ENCODE measurements around the gene SECTM1.
"Not testable (repeated sequence)": the region's sequence is repeated elsewhere in the genome, so short reads cannot be mapped to it uniquely, and the experiment has no call there.

The SECTM1 gene

DNA sequence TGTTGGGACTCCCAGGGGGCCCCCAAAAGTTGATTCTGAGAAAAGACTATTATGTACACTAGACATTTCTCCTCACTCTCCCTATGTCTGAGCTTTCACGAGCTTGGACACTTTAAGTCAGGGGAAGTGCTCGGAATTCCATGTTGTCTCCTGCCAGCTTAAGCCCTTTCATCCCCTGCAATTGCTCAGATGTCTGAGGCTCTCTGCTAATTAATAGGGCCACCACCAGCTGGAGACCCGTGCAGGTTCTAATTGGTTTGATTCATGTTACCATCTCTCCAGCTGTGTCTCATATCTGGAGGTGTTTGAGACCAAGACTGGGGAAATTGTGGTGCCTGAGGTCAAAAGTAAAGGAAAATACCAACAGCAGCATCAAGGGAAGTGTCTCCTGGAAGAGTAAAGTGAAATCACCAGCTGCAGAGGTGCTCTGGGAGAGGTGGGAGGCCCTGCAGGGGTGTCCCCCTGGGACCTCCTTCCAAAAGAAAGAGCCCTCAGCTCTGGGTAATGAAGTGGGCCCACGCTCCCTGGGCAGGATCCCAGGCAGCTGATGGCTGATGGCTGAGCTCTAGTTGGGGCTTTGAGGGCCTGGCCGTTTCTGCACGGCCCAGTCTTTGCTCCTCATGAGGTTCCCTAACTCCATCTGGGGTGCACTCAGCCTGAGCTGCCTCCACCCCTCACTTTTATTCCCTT lies 32.2 kb upstream of the SECTM1 start:
- Histone ChIP-seq H3K27ac (ENCODE audit: low read length) (no peak overlapping the region), H3K27me3 (ENCODE audit: low read depth, low read length) (peaks cover 4% of the 10 kb centered on the region), H3K4me1 (ENCODE audit: control insufficient read depth in 1 of 2, insufficient read depth in 2 of 2, low read length in 2 of 2) (peaks cover 0 to 6% of the 10 kb centered on the region in 2 donors), H3K9me3 (ENCODE audit: control insufficient read depth in 1 of 2, low read length in 2 of 2) (no peaks in the 10 kb centered on the region), H3K36me3 (ENCODE audit: control insufficient read depth in 1 of 2, insufficient read depth in 2 of 2, low read length in 2 of 2) (no peaks in the 10 kb centered on the region), H3K4me3 (ENCODE audit: low read depth in 1 of 2, low read length in 2 of 2) (no peak overlapping the region)

DNA sequence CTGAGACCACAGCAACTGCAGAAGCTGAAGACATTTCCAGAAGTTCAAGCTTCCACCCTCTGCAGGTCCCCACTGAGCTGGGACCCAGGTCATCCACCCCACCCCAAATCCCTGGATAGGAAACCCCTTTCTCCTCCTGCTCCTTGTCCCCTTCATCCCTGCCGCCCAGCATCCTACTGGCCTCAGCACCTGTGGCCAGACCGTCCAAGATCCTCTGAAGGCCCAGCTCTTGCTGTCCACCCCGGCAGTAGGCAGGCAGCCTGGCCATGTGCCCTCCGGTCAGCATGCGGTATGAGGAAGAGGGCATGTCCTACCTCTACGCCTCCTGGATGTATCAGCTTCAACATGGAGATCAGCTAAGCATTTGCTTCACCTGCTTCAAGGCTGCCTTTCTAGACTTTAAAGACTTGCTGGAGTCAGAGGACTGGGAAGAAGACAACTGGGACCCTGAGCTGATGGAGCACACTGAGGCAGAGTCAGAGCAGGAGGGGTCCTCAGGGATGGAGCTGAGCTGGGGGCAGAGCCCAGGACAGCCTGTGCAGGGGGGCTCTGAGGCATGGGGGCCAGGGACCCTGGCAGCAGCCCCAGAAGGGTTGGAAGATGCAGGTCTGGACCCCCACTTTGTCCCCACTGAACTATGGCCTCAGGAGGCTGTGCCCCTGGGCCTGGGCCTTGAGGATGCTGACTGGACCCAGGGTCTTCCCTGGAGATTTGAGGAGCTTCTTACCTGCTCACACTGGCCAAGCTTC lies 28.5 kb upstream of the SECTM1 start:
- Histone ChIP-seq H3K27ac (ENCODE audit: low read length) (no peak overlapping the region), H3K4me3 (ENCODE audit: low read depth in 1 of 2, low read length in 2 of 2) (no peak overlapping the region), H3K36me3 (ENCODE audit: control insufficient read depth in 1 of 2, insufficient read depth in 2 of 2, low read length in 2 of 2) (no peaks in the 10 kb centered on the region), H3K27me3 (ENCODE audit: low read depth, low read length) (peaks cover under 1% of the 10 kb centered on the region), H3K9me3 (ENCODE audit: control insufficient read depth in 1 of 2, low read length in 2 of 2) (no peaks in the 10 kb centered on the region), H3K4me1 (ENCODE audit: control insufficient read depth in 1 of 2, insufficient read depth in 2 of 2, low read length in 2 of 2) (no peaks in the 10 kb centered on the region)

DNA sequence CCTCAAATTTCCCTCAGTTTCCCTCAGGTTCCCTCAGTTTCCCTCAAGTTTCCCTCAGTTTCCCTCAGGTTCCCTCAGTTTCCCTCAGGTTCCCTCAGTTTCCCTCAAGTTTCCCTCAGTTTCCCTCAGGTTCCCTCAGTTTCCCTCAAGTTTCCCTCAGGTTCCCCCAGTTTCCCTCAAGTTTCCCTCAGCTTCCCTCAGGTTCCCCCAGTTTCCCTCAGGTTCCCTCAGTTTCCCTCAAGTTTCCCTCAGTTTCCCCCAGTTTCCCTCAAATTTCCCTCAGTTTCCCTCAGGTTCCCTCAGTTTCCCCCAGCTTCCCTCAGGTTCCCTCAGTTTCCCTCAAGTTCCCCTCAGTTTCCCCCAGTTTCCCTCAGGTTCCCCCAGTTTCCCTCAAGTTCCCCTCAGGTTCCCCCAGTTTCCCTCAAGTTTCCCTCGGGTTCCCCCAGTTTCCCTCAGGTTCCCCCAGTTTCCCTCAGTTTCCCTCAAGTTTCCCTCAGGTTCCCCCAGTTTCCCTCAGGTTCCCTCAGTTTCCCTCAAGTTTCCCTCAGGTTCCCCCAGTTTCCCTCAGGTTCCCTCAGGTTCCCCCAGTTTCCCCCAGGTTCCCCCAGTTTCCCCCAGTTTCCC lies 26.0 kb upstream of the SECTM1 start:
- H3K36me3 ChIP-seq (ENCODE audit: control insufficient read depth in 1 of 2, insufficient read depth in 2 of 2, low read length in 2 of 2); H3K9me3 ChIP-seq (ENCODE audit: control insufficient read depth in 1 of 2, low read length in 2 of 2); H3K27ac ChIP-seq (ENCODE audit: low read length); H3K4me1 ChIP-seq (ENCODE audit: control insufficient read depth in 1 of 2, insufficient read depth in 2 of 2, low read length in 2 of 2); H3K4me3 ChIP-seq (ENCODE audit: low read depth in 1 of 2, low read length in 2 of 2); H3K27me3 ChIP-seq (ENCODE audit: low read depth, low read length): not testable (repeated sequence)

DNA sequence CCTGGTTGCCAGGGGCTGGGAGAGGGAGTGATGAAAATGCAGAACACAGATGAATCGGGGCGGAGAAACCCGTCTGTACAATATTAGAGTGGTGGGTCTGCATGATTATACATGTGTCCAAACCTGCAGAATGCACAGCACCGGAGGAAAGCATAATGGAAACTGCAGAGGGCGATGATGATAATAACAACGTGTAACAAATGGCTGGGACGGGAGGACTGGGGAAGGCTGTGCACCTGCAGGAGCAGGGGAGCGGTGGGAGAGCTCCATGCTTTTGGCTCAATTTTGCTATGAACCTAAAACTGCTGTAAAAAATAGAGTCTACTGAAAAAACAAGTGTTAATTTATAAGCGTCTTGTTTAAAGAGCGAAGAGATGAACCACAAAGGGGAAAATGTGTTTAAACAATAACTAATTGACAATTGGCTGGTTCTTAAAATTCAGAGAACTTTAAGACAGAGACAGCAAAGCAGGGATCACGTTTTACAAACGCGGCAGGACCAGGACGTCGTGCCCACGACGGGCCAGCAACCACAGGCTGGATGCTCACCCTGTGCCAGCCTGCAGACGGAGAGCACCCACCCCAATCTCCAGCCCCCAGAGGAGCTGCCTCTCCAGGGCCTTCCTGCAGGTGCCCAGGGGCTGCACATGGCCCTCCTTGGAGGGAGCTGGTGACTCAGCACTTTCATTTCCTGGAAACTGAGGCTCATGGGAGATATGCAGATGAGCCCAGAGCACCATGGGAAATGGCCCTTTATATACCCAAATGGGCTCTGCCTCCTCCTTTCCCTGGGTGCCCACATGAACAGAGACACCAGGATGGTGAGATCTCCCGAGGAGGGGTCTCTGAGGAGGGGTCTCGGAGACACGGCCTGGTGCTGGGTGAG lies 25.1 kb upstream of the SECTM1 start, which contains the start of gene TEX19:
TEX19 (plus strand) TSS at position 783 of the 886 bp plus-strand sequence. CDS start 2,904 bp downstream, outside the sequence.
- H3K36me3 ChIP-seq (ENCODE audit: control insufficient read depth in 1 of 2, insufficient read depth in 2 of 2, low read length in 2 of 2): no peaks in the 10 kb centered on the region
- peaks cover 6% of the 10 kb centered on the region for H3K27me3 ChIP-seq (ENCODE audit: low read depth, low read length)
- no peak within 1 kb of the TSS for H3K27ac ChIP-seq (ENCODE audit: low read length)
- no peaks in the 10 kb centered on the region for H3K9me3 ChIP-seq (ENCODE audit: control insufficient read depth in 1 of 2, low read length in 2 of 2)
- peaks cover 0 to 8% of the 10 kb centered on the region in 2 donors for H3K4me1 ChIP-seq (ENCODE audit: control insufficient read depth in 1 of 2, insufficient read depth in 2 of 2, low read length in 2 of 2)
- no peak within 1 kb of the TSS for H3K4me3 ChIP-seq (ENCODE audit: low read depth in 1 of 2, low read length in 2 of 2)

DNA sequence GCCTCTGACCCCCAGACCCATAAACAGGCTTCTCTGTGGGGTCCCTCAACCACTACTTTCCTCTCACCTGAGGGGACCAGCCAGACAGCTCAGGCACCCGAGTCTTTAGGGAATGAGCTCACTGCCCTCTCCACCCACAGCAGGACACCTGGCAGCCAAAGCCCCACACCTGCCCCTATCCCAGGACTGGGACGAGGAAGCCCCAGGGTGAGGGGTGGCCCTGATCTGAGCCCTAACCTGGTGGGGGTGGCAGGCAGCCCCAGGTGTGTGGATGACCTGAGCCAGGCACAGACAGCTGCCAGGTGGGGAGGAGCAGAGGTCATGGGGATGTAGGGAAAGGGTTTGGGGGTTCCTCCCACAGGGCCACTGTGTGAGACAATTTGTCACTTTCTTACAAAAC lies 23.8 kb upstream of the SECTM1 start:
- Histone ChIP-seq H3K27me3 (ENCODE audit: low read depth, low read length) (peaks cover 6% of the 10 kb centered on the region), H3K36me3 (ENCODE audit: control insufficient read depth in 1 of 2, insufficient read depth in 2 of 2, low read length in 2 of 2) (no peaks in the 10 kb centered on the region), H3K27ac (ENCODE audit: low read length) (no peak overlapping the region), H3K4me1 (ENCODE audit: control insufficient read depth in 1 of 2, insufficient read depth in 2 of 2, low read length in 2 of 2) (peaks cover 0 to 8% of the 10 kb centered on the region in 2 donors), H3K4me3 (ENCODE audit: low read depth in 1 of 2, low read length in 2 of 2) (no peak overlapping the region), H3K9me3 (ENCODE audit: control insufficient read depth in 1 of 2, low read length in 2 of 2) (no peaks in the 10 kb centered on the region)

DNA sequence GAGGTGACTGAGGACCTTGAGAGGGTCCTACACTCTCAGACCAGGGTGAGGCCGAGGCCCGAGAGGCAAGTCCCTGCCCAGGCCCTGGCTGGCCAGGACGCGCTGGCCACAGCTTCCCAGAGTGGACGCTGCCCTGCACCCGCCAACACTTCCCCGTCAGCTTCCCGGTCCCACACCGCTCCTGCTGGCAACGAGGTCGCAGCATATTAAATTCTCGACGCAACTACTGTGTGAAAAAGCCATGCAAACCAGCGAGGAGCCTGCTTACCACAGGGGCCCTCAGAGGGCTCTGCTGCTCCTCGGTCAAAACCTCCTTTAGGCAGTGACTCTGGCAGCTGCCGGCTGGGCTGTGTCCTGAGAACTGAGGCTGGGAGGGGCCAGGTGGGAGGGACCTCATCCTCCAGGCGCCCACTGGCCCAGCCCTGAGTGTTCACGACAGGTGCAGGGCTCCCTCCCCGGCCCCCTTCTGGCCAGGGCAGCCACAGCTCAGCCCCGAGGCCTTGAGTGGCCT lies 23.3 kb upstream of the SECTM1 start:
- Histone ChIP-seq H3K9me3 (ENCODE audit: control insufficient read depth in 1 of 2, low read length in 2 of 2) (no peaks in the 10 kb centered on the region), H3K27me3 (ENCODE audit: low read depth, low read length) (peaks cover 6% of the 10 kb centered on the region), H3K4me3 (ENCODE audit: low read depth in 1 of 2, low read length in 2 of 2) (no peak overlapping the region), H3K36me3 (ENCODE audit: control insufficient read depth in 1 of 2, insufficient read depth in 2 of 2, low read length in 2 of 2) (no peaks in the 10 kb centered on the region), H3K27ac (ENCODE audit: low read length) (no peak overlapping the region), H3K4me1 (ENCODE audit: control insufficient read depth in 1 of 2, insufficient read depth in 2 of 2, low read length in 2 of 2) (peaks cover 0 to 10% of the 10 kb centered on the region in 2 donors)

DNA sequence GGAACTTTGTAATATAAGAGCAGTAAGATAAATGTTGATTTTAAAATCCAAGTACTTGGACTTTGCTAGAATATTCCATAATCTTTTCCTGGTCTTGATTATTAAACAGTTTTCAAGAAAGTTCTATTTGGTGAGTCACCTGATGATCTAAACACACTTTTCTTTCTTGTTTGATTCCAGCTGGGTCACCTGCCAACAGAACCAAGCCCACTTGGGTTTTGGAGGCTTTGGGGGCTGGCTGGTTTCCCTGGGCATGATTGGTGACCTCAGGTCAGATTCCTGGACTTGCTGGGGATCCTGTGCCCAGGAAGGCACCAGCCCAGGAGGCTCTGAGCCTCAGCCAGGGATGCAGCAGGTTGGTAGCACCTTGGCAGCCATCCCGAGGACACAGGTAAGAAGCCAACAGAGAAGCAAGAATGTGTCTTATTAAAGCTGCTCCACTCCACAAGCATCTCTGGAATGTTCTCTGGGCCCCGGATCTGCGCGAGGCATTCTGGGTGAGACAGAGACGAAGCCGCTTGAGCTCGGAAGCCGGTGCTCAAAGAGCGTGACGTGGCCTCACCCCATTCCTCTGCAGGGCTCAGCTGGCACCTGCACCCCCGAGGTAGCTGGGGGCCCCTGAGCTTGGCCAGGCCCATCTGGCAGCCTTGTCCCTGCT lies 22.3 kb upstream of the SECTM1 start:
- no peaks in the 10 kb centered on the region for H3K9me3 ChIP-seq (ENCODE audit: control insufficient read depth in 1 of 2, low read length in 2 of 2)
- no peak overlapping the region for H3K27ac ChIP-seq (ENCODE audit: low read length)
- peaks cover 6% of the 10 kb centered on the region for H3K27me3 ChIP-seq (ENCODE audit: low read depth, low read length)
- no peaks in the 10 kb centered on the region for H3K36me3 ChIP-seq (ENCODE audit: control insufficient read depth in 1 of 2, insufficient read depth in 2 of 2, low read length in 2 of 2)
- peaks cover 0 to 14% of the 10 kb centered on the region in 2 donors for H3K4me1 ChIP-seq (ENCODE audit: control insufficient read depth in 1 of 2, insufficient read depth in 2 of 2, low read length in 2 of 2)
- H3K4me3 ChIP-seq (ENCODE audit: low read depth in 1 of 2, low read length in 2 of 2): no peak overlapping the region

DNA sequence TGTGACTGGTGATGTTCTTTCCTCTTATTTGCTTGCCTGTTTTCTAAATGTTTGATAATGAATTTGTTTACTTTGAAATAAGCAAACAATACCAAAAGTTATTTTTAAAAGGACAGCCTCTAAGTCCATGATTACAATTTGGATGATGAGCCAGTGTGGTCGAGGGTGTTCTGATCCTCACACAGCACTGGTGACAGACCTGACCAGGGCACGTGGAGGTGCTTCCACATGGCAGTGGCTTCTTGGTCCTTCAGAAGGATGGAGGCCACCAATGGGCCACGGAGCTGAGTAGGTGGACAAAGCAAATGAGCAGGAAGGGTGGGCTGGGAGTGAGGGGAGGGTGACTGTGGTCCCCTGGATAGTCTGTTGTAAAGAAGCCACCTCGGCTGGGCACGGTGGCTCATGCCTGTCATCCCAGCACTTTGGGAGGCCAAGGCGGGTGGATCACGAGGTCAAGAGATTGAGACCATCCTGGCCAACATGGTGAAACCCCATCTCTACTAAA lies 21.3 kb upstream of the SECTM1 start:
- Histone ChIP-seq H3K27me3 (ENCODE audit: low read depth, low read length) (peaks cover 6% of the 10 kb centered on the region), H3K4me1 (ENCODE audit: control insufficient read depth in 1 of 2, insufficient read depth in 2 of 2, low read length in 2 of 2) (peaks cover 0 to 14% of the 10 kb centered on the region in 2 donors), H3K4me3 (ENCODE audit: low read depth in 1 of 2, low read length in 2 of 2) (no peak overlapping the region), H3K27ac (ENCODE audit: low read length) (no peak overlapping the region), H3K36me3 (ENCODE audit: control insufficient read depth in 1 of 2, insufficient read depth in 2 of 2, low read length in 2 of 2) (no peaks in the 10 kb centered on the region), H3K9me3 (ENCODE audit: control insufficient read depth in 1 of 2, low read length in 2 of 2) (no peaks in the 10 kb centered on the region)

DNA sequence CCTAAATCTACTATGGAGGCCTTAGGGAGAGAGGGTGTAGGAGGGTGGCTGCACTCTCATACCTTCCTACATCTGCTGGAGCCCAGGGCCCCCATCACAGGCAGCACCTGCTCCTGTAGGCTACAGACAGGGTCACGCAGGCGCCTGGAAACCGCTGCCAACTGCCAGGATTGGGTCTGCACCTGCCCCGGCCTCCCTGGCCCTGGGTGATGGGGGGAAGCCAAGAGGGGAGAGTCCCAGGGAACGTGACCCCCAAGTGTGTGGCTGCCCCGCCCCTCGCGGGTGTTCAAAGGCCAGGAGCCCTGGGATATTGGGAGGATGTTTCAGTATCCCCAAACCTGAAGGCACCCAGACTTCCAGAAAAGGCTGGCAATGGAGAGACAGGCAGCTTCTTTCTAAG lies 19.9 kb upstream of the SECTM1 start:
- H3K27me3 ChIP-seq (ENCODE audit: low read depth, low read length): peaks cover 6% of the 10 kb centered on the region
- no peak overlapping the region for H3K4me3 ChIP-seq (ENCODE audit: low read depth in 1 of 2, low read length in 2 of 2)
- H3K36me3 ChIP-seq (ENCODE audit: control insufficient read depth in 1 of 2, insufficient read depth in 2 of 2, low read length in 2 of 2): no peaks in the 10 kb centered on the region
- H3K9me3 ChIP-seq (ENCODE audit: control insufficient read depth in 1 of 2, low read length in 2 of 2): no peaks in the 10 kb centered on the region
- no peak overlapping the region for H3K27ac ChIP-seq (ENCODE audit: low read length)
- peaks cover 0 to 14% of the 10 kb centered on the region in 2 donors for H3K4me1 ChIP-seq (ENCODE audit: control insufficient read depth in 1 of 2, insufficient read depth in 2 of 2, low read length in 2 of 2)

DNA sequence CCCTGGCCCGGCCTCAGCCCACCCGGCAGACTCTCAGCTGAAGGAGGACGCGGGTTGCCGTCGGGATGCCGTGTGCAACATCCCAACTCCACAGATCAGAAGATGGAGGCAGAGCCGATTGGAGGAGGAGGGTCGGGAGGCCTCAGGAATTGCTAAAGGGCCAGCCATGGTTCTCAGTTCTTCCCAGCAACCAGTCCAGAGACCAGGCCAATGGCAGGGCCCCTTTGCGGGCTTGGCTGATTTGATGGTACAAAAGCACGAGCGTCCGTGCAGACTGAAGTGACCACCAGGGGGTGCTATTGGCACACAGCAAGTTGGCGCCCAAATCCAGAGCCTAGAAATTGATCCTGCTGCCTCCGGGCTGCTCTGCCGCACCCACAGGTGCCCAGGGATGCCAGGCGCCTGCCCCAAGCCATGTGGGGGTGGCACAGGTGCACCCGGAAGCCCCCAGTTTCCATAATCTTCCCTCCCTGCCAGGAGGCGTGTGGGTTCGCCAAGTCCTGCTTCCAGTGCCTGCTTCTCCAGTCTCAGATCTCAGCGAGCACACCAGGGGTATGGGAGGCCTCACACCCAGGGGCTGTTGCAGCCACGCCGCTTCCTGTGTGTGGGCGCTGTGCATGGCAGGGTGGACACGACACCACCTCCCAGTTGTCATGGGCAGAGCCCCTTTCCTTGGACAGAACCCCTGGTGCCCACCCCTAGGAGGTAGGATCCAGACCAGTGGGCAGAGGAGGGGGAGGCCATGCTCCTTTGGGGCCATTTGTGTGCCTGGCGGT lies 18.3 kb upstream of the SECTM1 start:
- H3K4me3 ChIP-seq (ENCODE audit: low read depth in 1 of 2, low read length in 2 of 2): no peak overlapping the region

More for the DNA sequence above, 18.3 kb upstream of the SECTM1 start:
- peaks cover 3% of the 10 kb centered on the region for H3K27me3 ChIP-seq (ENCODE audit: low read depth, low read length)
- no peak overlapping the region for H3K27ac ChIP-seq (ENCODE audit: low read length)
- H3K4me1 ChIP-seq (ENCODE audit: control insufficient read depth in 1 of 2, insufficient read depth in 2 of 2, low read length in 2 of 2): peaks cover 0 to 14% of the 10 kb centered on the region in 2 donors
- no peaks in the 10 kb centered on the region for H3K36me3 ChIP-seq (ENCODE audit: control insufficient read depth in 1 of 2, insufficient read depth in 2 of 2, low read length in 2 of 2)
- no peaks in the 10 kb centered on the region for H3K9me3 ChIP-seq (ENCODE audit: control insufficient read depth in 1 of 2, low read length in 2 of 2)
